NB4 (cell line): ENCODE measurements around the gene SLC26A4.

ENCODE experiments used
- DNase-seq: peaks from one replicate; pipeline ENCODE4 v3.0.0; 2010; ENCODE audit warnings: low read depth
- H3K4me3 ChIP-seq: one replicate; pipeline ENCODE4 v1.5.1; 2011; ENCODE audit warnings: mild to moderate bottlenecking, low read depth, low read length, moderate library complexity
- MYC ChIP-seq: IDR thresholded peaks from 2 replicates; pipeline ENCODE4 v1.6.1; 2011; ENCODE audit warnings: low read depth, low read length
- POLR2A ChIP-seq: IDR thresholded peaks from 2 replicates; pipeline ENCODE4 v1.6.1; 2011; ENCODE audit warnings: mild to moderate bottlenecking; ENCODE audit not compliant: insufficient read length; ENCODE audit errors: extremely low read depth
- TF ChIP-seq, protein P1 (sequence below): IDR thresholded peaks from 2 replicates; pipeline ENCODE4 v1.6.1; 2011; ENCODE audit warnings: low read depth, low read length
- TF ChIP-seq, protein P2 (sequence below): IDR thresholded peaks from one replicate; pipeline ENCODE4 v1.5.1; 2012; ENCODE audit warnings: low read depth, low read length

Gene SLC26A4

DNA sequence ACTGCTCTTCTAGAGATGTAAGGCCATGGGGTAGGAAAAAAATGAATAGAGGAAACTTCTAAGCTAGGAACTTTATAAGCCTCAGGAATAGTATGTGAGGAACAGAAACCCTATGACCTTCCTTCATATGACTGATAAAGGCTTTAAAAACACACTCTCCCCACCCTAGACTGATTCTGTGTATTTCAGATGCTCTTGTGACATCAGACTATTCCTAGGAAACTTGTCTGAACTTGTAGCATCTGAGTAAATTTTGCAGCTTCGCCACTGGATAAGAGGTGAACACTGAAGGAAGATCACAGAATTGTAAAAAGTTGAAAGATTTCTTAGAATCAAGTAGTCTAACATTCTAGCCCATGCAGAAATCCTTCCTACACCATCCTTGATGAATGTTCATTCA, 52.3 kb downstream of the SLC26A4 start:
- DNase-seq, result no peak
- TF ChIP-seq, protein P1, sequence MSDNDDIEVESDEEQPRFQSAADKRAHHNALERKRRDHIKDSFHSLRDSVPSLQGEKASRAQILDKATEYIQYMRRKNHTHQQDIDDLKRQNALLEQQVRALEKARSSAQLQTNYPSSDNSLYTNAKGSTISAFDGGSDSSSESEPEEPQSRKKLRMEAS, result no peak
- no peak for TF ChIP-seq MYC
- H3K4me3 ChIP-seq, result no peak overlapping the region

DNA sequence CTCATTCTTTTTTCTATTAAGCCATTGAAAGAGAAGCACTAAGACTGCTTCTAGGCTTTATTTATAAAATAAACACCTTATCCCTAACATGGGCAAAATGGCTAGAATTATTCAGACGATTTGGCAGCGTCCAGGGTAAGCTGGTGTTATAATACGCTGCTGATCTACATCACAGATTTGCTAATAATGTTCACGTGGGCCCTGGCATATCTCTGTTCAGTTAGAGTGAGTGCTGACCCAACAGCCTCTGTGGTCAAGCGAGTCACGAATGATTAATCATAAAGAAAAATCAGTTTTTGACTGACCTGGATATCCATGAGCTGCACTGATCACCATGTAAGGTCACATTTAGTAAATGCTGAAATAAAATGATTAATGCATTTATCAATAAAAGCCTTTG, 54.9 kb downstream of the SLC26A4 start:
- TF ChIP-seq, protein P2, sequence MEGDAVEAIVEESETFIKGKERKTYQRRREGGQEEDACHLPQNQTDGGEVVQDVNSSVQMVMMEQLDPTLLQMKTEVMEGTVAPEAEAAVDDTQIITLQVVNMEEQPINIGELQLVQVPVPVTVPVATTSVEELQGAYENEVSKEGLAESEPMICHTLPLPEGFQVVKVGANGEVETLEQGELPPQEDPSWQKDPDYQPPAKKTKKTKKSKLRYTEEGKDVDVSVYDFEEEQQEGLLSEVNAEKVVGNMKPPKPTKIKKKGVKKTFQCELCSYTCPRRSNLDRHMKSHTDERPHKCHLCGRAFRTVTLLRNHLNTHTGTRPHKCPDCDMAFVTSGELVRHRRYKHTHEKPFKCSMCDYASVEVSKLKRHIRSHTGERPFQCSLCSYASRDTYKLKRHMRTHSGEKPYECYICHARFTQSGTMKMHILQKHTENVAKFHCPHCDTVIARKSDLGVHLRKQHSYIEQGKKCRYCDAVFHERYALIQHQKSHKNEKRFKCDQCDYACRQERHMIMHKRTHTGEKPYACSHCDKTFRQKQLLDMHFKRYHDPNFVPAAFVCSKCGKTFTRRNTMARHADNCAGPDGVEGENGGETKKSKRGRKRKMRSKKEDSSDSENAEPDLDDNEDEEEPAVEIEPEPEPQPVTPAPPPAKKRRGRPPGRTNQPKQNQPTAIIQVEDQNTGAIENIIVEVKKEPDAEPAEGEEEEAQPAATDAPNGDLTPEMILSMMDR, result no peak
- TF ChIP-seq MYC (no peak), POLR2A (no peak)
- TF ChIP-seq, protein P1, result no peak
- no peak overlapping the region for H3K4me3 ChIP-seq
- DNase-seq, result no peak

DNA sequence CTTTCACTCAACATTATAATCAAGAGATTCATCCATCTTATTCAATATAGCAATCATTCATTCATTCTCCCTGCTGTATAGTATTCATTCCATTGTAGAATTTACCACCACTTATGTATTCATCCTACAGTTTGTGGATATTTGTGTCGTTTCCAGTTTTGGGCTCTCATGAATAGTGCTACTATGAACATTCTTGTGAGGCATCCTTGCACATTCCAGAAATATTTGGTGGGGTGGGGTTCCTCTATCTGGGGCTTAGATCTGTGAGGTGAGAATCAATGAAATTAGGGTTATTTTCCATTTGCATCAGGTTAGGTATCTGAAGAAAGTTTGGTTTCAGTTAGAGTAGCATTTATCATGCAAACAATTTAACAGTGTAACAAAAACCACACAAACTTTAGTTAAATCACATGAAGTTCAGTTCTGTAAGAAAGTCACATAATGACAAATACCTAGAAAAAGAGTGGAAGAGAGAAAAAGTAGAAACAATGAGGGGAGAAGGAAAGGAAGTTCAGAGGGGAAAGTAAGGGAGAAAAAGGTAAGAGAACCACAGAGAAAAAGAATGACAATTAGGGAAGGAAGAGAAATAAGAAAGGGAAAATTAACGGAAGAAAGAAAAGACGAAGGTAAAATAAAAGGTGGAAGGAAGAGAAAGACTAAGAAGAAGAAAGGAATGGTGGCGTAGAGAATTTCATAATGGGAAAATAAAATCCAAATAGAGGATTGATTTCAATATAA, 58.0 kb downstream of the SLC26A4 start:
- H3K4me3 ChIP-seq, result no peak overlapping the region
- no peak for TF ChIP-seq POLR2A
- TF ChIP-seq, protein P1, result no peak
- no peak for TF ChIP-seq MYC
- TF ChIP-seq, protein P2, result no peak
- no peak for DNase-seq

DNA sequence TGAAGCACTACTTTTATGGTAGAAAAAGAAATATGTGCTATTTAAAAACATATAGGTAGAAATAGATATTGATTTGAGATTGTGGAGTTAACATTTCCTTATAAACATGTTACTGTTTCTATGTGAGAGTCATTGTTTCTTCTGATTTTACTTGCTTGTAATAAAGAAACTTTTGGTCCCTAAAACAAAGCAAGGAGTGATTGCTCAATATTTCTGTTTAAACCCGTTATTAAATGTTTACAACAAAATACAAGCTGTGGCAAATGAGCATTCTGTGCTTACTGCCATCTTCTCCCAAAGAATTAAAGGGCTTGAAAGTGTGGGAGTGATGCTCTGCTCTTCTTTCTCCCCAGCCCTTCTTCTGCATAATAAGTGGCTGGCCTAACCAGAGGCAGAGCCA, 60.7 kb downstream of the SLC26A4 start:
- TF ChIP-seq, protein P1, result no peak
- TF ChIP-seq, protein P2, result no peak
- no peak for TF ChIP-seq POLR2A
- no peak for TF ChIP-seq MYC
- H3K4me3 ChIP-seq, result no peak overlapping the region
- no peak for DNase-seq

DNA sequence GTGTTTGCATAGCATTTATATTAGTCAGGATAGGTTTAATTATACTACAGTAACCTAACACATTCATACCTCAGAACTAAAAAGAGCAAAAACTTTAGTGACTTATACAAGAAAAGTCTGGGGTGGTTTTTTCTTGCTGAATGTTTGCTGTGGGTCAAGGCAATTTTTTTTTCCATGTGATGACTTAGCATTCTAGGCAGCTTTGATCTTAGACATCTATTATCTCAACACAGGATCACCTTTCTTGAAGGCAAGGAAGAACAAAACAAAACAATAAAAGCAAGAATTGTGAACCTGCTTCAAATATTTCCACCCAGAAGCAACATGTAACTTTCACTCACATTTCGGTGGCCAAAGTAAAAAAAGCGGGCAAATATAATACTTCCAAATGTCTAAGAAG, 62.6 kb downstream of the SLC26A4 start:
- no peak overlapping the region for H3K4me3 ChIP-seq
- DNase-seq, result no peak
- TF ChIP-seq, protein P2, result no peak
- TF ChIP-seq, protein P1, result no peak
- no peak for TF ChIP-seq POLR2A
- TF ChIP-seq MYC, result no peak

DNA sequence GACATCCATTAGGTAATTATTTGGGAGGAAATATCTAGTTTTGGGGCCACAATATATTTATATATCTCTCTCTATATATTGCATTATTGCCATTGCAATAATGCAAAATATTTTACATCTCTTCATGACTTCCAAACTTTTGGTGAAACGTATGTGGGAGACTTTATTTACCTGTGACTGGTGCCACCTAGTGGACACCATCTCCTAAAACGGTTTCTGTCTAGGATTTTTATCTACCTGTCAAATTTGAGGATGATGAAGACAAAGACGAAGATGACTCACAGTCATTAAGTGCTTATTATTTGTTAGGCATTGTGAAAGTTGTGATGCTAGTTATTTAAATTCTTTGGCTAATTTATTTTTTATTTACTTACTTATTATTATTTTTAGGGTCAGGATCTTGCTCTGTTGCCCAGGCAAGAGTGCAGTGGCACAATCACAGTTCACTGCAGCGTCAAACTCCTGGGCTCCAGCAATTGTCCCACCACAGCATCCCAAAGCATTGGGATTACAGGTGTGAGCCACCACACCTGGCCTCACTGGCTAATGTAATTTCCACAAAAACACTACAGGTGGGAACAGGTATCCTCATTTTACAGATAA, 64.6 kb downstream of the SLC26A4 start:
- H3K4me3 ChIP-seq, result no peak overlapping the region
- DNase-seq, result peak; percentile 71
- TF ChIP-seq, protein P2, result peak; percentile 55
- no peak for TF ChIP-seq POLR2A
- TF ChIP-seq, protein P1, result no peak
